GM10266 (cell line): ENCODE measurements around the gene FOSL2.

Experiments used
- DNase-seq: peaks from one replicate; pipeline ENCODE4 v3.0.0; 2012; ENCODE audit errors: extremely low spot score
- CTCF ChIP-seq: IDR thresholded peaks from 2 replicates; pipeline ENCODE4 v1.5.1; 2012; ENCODE audit warnings: mild to moderate bottlenecking, low read depth; ENCODE audit not compliant: control insufficient read depth, insufficient read depth; ENCODE audit errors: missing control alignments

FOSL2 gene

GRCh38 chr2:28351621-28352020 is 41.0 kb upstream of the FOSL2 start:
- DNase-seq = no peak
- TF ChIP-seq CTCF = no peak

GRCh38 chr2:28352104-28352503 is 40.6 kb upstream of the FOSL2 start:
- DNase-seq = no peak
- no peak for TF ChIP-seq CTCF

GRCh38 chr2:28352610-28353195 is 40.0 kb upstream of the FOSL2 start:
- DNase-seq = no peak
- TF ChIP-seq CTCF = no peak

GRCh38 chr2:28354920-28355520 is 37.6 kb upstream of the FOSL2 start:
- TF ChIP-seq CTCF = no peak
- no peak for DNase-seq

- no peak for DNase-seq
- no peak for TF ChIP-seq CTCF
Observed at GRCh38 chr2:28355521-28356094, 37.0 kb upstream of the FOSL2 start.

- DNase-seq = no peak
- no peak for TF ChIP-seq CTCF
Observed at GRCh38 chr2:28356095-28356911, 36.4 kb upstream of the FOSL2 start.
